ENCODE data around the gene ZBTB24. TPM values are rescaled to one million over a fixed set of nuclear protein-coding genes. Genes with fewer than 3 reads are reported as not detected.
A peak's percentile ranks its signal among the peaks of the same experiment; 100 is the strongest.

Gene ZBTB24
- total RNA-seq, 1 experiment from 2014 or later, result 27.3 TPM

GRCh38 chr6:109449064-109449794, 33.8 kb downstream of the ZBTB24 start:
- H3K9me3 ChIP-seq (ENCODE audit: control insufficient read depth, low read depth, low read length), result no peaks in the 10 kb centered on the region
- H2BK5ac ChIP-seq (ENCODE audit: insufficient read length, low read length), result no peak overlapping the region
- H2BK20ac ChIP-seq (ENCODE audit: low read depth, low read length, poor library complexity, severe bottlenecking), result no peak overlapping the region
- no peak overlapping the region for H4K5ac ChIP-seq (ENCODE audit: insufficient read length, low read depth, low read length)
- no peak overlapping the region for H3K9ac ChIP-seq (ENCODE audit: extremely low read depth, insufficient read length, low read length)
- no peak overlapping the region for H3K14ac ChIP-seq (ENCODE audit: insufficient read depth, low read length)
- H2BK15ac ChIP-seq (ENCODE audit: low read depth, low read length), result no peak overlapping the region
- no peak overlapping the region for H3K23ac ChIP-seq (ENCODE audit: insufficient read length, low read depth, low read length)
- no peak overlapping the region for H4K91ac ChIP-seq (ENCODE audit: insufficient read length, low read depth, low read length)
- Mint-ChIP-seq H3K36me3 (ENCODE audit: insufficient read depth in 1 of 3, low read depth in 3 of 3) (peaks cover 19 to 77% (median 59%) of the 10 kb centered on the region in 3 experiments), H3K9me3 (no peaks in the 10 kb centered on the region; a peak in 1 of 5 replicates), H3K27me3 (ENCODE audit: low read depth) (no peaks in the 10 kb centered on the region), H3K4me1 (peaks cover 4% of the 10 kb centered on the region in 2 experiments; a peak in 3 of 4 replicates), H3K27ac (peak overlapping the region in 1 of 3 experiments; percentile 55; a peak in 1 of 7 replicates), H3K4me3 (no peak overlapping the region)
- H3K4me2 ChIP-seq (ENCODE audit: insufficient read depth, insufficient read length, low read length), result no peak overlapping the region
- H2BK120ac ChIP-seq (ENCODE audit: low read depth, low read length, poor library complexity, severe bottlenecking), result no peak overlapping the region
- H3K23me2 ChIP-seq (ENCODE audit: insufficient read length, low read depth, low read length, poor library complexity, severe bottlenecking), result no peaks in the 10 kb centered on the region
- H3K4ac ChIP-seq (ENCODE audit: low read depth, low read length), result no peak overlapping the region
- H2AK5ac ChIP-seq (ENCODE audit: insufficient read length, low read length), result no peak overlapping the region
- H3K18ac ChIP-seq (ENCODE audit: insufficient read length, low read depth, low read length), result no peak overlapping the region
- no peaks in the 10 kb centered on the region for H3K79me2 ChIP-seq (ENCODE audit: insufficient read depth, low read length)
- no peaks in the 10 kb centered on the region for H3K27me3 ChIP-seq (ENCODE audit: insufficient read depth, low read length)
- no peak overlapping the region for H3K56ac ChIP-seq (ENCODE audit: insufficient read length, low read depth, low read length)
- no peak overlapping the region for H2AFZ ChIP-seq (ENCODE audit: low read length)
- TF ChIP-seq, protein P1, sequence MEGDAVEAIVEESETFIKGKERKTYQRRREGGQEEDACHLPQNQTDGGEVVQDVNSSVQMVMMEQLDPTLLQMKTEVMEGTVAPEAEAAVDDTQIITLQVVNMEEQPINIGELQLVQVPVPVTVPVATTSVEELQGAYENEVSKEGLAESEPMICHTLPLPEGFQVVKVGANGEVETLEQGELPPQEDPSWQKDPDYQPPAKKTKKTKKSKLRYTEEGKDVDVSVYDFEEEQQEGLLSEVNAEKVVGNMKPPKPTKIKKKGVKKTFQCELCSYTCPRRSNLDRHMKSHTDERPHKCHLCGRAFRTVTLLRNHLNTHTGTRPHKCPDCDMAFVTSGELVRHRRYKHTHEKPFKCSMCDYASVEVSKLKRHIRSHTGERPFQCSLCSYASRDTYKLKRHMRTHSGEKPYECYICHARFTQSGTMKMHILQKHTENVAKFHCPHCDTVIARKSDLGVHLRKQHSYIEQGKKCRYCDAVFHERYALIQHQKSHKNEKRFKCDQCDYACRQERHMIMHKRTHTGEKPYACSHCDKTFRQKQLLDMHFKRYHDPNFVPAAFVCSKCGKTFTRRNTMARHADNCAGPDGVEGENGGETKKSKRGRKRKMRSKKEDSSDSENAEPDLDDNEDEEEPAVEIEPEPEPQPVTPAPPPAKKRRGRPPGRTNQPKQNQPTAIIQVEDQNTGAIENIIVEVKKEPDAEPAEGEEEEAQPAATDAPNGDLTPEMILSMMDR (conservative IDR thresholded peaks at IDR 0.05), result no peak
- H4K8ac ChIP-seq (replicated peaks; ENCODE audit: insufficient read length, low read depth, low read length), result no peak overlapping the region
- WGBS (ENCODE audit: extremely low coverage, insufficient read length, low lambda C conversion rate), result no CpG with 5 or more reads among the region's 19 CpGs
- no peaks in the 10 kb centered on the region for H3K79me1 ChIP-seq (ENCODE audit: insufficient read depth, low read depth, low read length, poor library complexity, severe bottlenecking)
- DNase-seq, result no peak
- H2BK12ac ChIP-seq (ENCODE audit: insufficient read length, low read depth, low read length), result no peak overlapping the region
- H4K20me1 ChIP-seq (ENCODE audit: control insufficient read depth, insufficient read depth, insufficient read length), result no peaks in the 10 kb centered on the region
- H3K27ac ChIP-seq (ENCODE audit: insufficient read length, low read depth, low read length), result no peak overlapping the region
- H3K4me1 ChIP-seq (ENCODE audit: insufficient read depth, low read length), result no peaks in the 10 kb centered on the region
- no peak overlapping the region for H3T11ph ChIP-seq (ENCODE audit: low read length)

Measured in H9 (cell line).